Lung (tissue), 12 donors: ENCODE measurements around the gene NFASC. TPM values are rescaled to one million over a fixed set of nuclear protein-coding genes. Genes with fewer than 3 reads are reported as not detected.

Experiments
- ATAC-seq: fragments of 200-7000 bp; cut with Tn5 transposase; one replicate; pipeline ENCODE4 v1.9.1; 2020; ENCODE audit warnings: moderate number of reproducible peaks; ENCODE audit not compliant: insufficient read depth, low FRiP score
- DNase-seq, 3 donors: peaks; one replicate each; pipeline ENCODE4 v3.0.0-alpha.2; 2013 to 2017
- H3K27ac ChIP-seq, 2 donors: one replicate each; pipeline ENCODE4 v1.5.1; 2013; ENCODE audit warnings: mild to moderate bottlenecking in 2 of 2, moderate library complexity in 2 of 2, control low read depth in 1 of 2, inconsistent platforms in 1 of 2, low read depth in 1 of 2, low read length in 1 of 2
- H3K27me3 ChIP-seq, 3 donors: one replicate each; pipeline ENCODE4 v1.5.1; 2013; ENCODE audit warnings: low read length in 2 of 3; ENCODE audit not compliant: control insufficient read depth in 3 of 3, insufficient read depth in 3 of 3
- H3K36me3 ChIP-seq, 4 donors: one replicate each; pipeline ENCODE4 v1.5.1; 2013; ENCODE audit warnings: low read length in 4 of 4, mild to moderate bottlenecking in 1 of 4, moderate library complexity in 1 of 4; ENCODE audit not compliant: control insufficient read depth in 4 of 4, insufficient read depth in 4 of 4
- H3K4me1 ChIP-seq, 5 donors: one replicate each; pipeline ENCODE4 v1.5.1; 2013; ENCODE audit warnings: low read length in 5 of 5, mild to moderate bottlenecking in 2 of 5, moderate library complexity in 1 of 5; ENCODE audit not compliant: control insufficient read depth in 5 of 5, insufficient read depth in 5 of 5
- H3K4me3 ChIP-seq: one replicate; pipeline ENCODE4 v1.5.1; 2013; ENCODE audit warnings: mild to moderate bottlenecking, control low read depth, moderate library complexity
- H3K9ac ChIP-seq, 2 donors: one replicate each; pipeline ENCODE4 v1.5.1; 2013; ENCODE audit warnings: low read length in 2 of 2, control low read depth in 1 of 2; ENCODE audit not compliant: insufficient read depth in 1 of 2
- H3K9me3 ChIP-seq, 4 donors: one replicate each; pipeline ENCODE4 v1.5.1; 2013; ENCODE audit warnings: low read length in 3 of 4, mild to moderate bottlenecking in 1 of 4, moderate library complexity in 1 of 4; ENCODE audit not compliant: control insufficient read depth in 4 of 4, insufficient read depth in 3 of 4
- CTCF ChIP-seq: IDR thresholded peaks from 2 replicates; pipeline ENCODE4 v1.5.1; 2012; ENCODE audit warnings: mild to moderate bottlenecking; ENCODE audit errors: control extremely low read depth, extremely low read depth
- WGBS, 2 donors: extraction: QIAGEN DNeasy Blood & Tissue Kit; methylation state at CpG; one replicate each; pipeline ENCODE4 v1.1.7; 2013; 5-methylcytosine and 5-hydroxymethylcytosine counted together
- polyA plus RNA-seq, 2 donors: library from polyadenylated mRNA; stranded (reverse); fragments of 200-250 nt; gene quantifications; one replicate each; pipeline ENCODE4 v1.2.1, GENCODE V29; 2013
- total RNA-seq, 2 donors: library from RNA; depleted of rRNA in 1 of 2; stranded (reverse); fragments of >200 nt in 1 of 2; gene quantifications; one replicate each; pipeline ENCODE4 v1.2.1, GENCODE V29; 2014 to 2021
- donor health status: control.
- donor health status: control.
- donor health status: Bipolar disorder and iron deficiency.
- donor health status: healthy.
- donor health status: DM: yes; HTN: yes; CAD: no.

NFASC gene
- total and polyA plus RNA-seq, 4 donors = 1.8 to 11.2 (median 3.8) TPM

- Histone ChIP-seq H3K27me3 (no peaks in the 10 kb centered on the region), H3K4me3 (no peak overlapping the region), H3K36me3 (no peaks in the 10 kb centered on the region), H3K9ac (no peak overlapping the region), H3K27ac (no peak overlapping the region), H3K9me3 (no peaks in the 10 kb centered on the region), H3K4me1 (peaks cover 0 to 9% (median 0%) of the 10 kb centered on the region in 5 donors)
- no peak for ATAC-seq
- 83 to 89% methylated on average over 42 of the region's 42 CpGs for WGBS, 2 donors
- TF ChIP-seq CTCF = no peak
- peak in 2 of 3 donors; percentile 4 to 6 for DNase-seq
Measured at GRCh38 chr1:205069371-205070125, 198.9 kb downstream of the NFASC start.

GRCh38 chr1:205071028-205071409, 200.4 kb downstream of the NFASC start:
- DNase-seq (peak in 1 of 3 donors; percentile 9), ATAC-seq (no peak)
- 91 to 93% methylated on average over 2 of the region's 2 CpGs for WGBS, 2 donors
- Histone ChIP-seq H3K36me3 (no peaks in the 10 kb centered on the region), H3K9me3 (no peaks in the 10 kb centered on the region), H3K9ac (no peak overlapping the region), H3K27me3 (no peaks in the 10 kb centered on the region), H3K4me1 (peaks cover 0 to 9% (median 0%) of the 10 kb centered on the region in 5 donors), H3K27ac (no peak overlapping the region), H3K4me3 (no peak overlapping the region)
- TF ChIP-seq CTCF = no peak

GRCh38 chr1:205071801-205072200, 201.1 kb downstream of the NFASC start:
- WGBS, 2 donors = 85 to 86% methylated on average over 12 of the region's 12 CpGs
- H3K9ac ChIP-seq = no peak overlapping the region
- no peaks in the 10 kb centered on the region for H3K36me3 ChIP-seq
- H3K4me1 ChIP-seq = peaks cover 0 to 9% (median 0%) of the 10 kb centered on the region in 5 donors
- TF ChIP-seq CTCF = no peak
- H3K27ac ChIP-seq = no peak overlapping the region
- no peaks in the 10 kb centered on the region for H3K9me3 ChIP-seq
- DNase-seq (no peak), ATAC-seq (no peak)
- no peaks in the 10 kb centered on the region for H3K27me3 ChIP-seq
- H3K4me3 ChIP-seq = no peak overlapping the region
